Upper lobe of left lung (tissue), 6 donors: Measurements from ENCODE around the gene ICE2. TPM values are rescaled to one million over a fixed set of nuclear protein-coding genes. Genes with fewer than 3 reads are reported as not detected.

Experiments used
- ATAC-seq, 2 donors: fragments of 200-7000 bp; cut with Tn5 transposase; one replicate each; pipeline ENCODE4 v1.9.1; 2022; ENCODE audit warnings: mild to moderate bottlenecking in 2 of 2, moderate library complexity in 2 of 2; ENCODE audit not compliant: low FRiP score in 2 of 2
- DNase-seq, 2 donors: peaks; one replicate each; pipeline ENCODE4 v3.0.0-alpha.2; 2019 to 2020
- H3K27ac ChIP-seq, 4 donors: fragments of 200-600 bp; sonication (generic); one replicate each; pipeline ENCODE4 v1.5.1; 2016 to 2019
- H3K27me3 ChIP-seq, 4 donors: fragments of 200-600 bp; sonication (generic); one replicate each; pipeline ENCODE4 v1.5.1; 2017 to 2019
- H3K36me3 ChIP-seq, 4 donors: fragments of 200-600 bp; sonication (generic); one replicate each; pipeline ENCODE4 v1.5.1; 2016 to 2019
- H3K4me1 ChIP-seq, 4 donors: fragments of 200-600 bp; sonication (generic); one replicate each; pipeline ENCODE4 v1.5.1; 2018 to 2019
- H3K4me3 ChIP-seq, 4 donors: fragments of 200-600 bp; sonication (generic); one replicate each; pipeline ENCODE4 v1.5.1; 2017 to 2019; ENCODE audit warnings: mild to moderate bottlenecking in 2 of 4, moderate library complexity in 1 of 4
- H3K9me3 ChIP-seq, 4 donors: fragments of 200-600 bp; sonication (generic); one replicate each; pipeline ENCODE4 v1.5.1; 2018 to 2019
- EP300 ChIP-seq, 4 donors: sonication (generic); formaldehyde crosslinking; IDR thresholded peaks; one replicate each; pipeline ENCODE4 v1.5.1; 2017; ENCODE audit warnings: antibody characterized with exemption in 4 of 4, control low read depth in 2 of 4
- POLR2A ChIP-seq, 4 donors: fragments of 450-650 bp; IDR thresholded peaks; one replicate each; pipeline ENCODE4 v1.5.1; 2016 to 2017; ENCODE audit warnings: antibody characterized with exemption in 4 of 4, mild to moderate bottlenecking in 2 of 4
- POLR2AphosphoS5 ChIP-seq, 2 donors: sonication (generic); formaldehyde crosslinking; IDR thresholded peaks; one replicate each; pipeline ENCODE4 v1.5.1; 2017; ENCODE audit warnings: antibody characterized with exemption in 2 of 2
- WGBS, 2 donors: methylation state at CpG; one replicate each; pipeline ENCODE4 v1.1.5; 2017 to 2018; 5-methylcytosine and 5-hydroxymethylcytosine counted together
- total RNA-seq, 6 donors: library from RNA; depleted of rRNA in 4 of 6; stranded (reverse); fragments of >200 nt in 4 of 6; gene quantifications; one replicate each; pipeline versions ENCODE4 v1.1.0 to v1.2.1, GENCODE V29; 2016 to 2021
- TF ChIP-seq, protein P1 (sequence below), 6 experiments: fragments of 450-650 bp in 4 of 6; fragments of 200-600 bp in 2 of 6; sonication (generic) in 2 of 6; IDR thresholded peaks; one replicate each; pipeline ENCODE4 v1.5.1; 2016 to 2019; ENCODE audit warnings: antibody characterized with exemption in 6 of 6
- donor health status: DM: no; HTN: no; CAD: no; lungs with moderate emphysema.
- donor health status: DM: no; HTN: yes; CAD: no; lungs with severe emphysema.

Gene ICE2
- total RNA-seq, 6 donors from 2014 or later: 15.0 to 40.7 (median 32.8) TPM

DNA sequence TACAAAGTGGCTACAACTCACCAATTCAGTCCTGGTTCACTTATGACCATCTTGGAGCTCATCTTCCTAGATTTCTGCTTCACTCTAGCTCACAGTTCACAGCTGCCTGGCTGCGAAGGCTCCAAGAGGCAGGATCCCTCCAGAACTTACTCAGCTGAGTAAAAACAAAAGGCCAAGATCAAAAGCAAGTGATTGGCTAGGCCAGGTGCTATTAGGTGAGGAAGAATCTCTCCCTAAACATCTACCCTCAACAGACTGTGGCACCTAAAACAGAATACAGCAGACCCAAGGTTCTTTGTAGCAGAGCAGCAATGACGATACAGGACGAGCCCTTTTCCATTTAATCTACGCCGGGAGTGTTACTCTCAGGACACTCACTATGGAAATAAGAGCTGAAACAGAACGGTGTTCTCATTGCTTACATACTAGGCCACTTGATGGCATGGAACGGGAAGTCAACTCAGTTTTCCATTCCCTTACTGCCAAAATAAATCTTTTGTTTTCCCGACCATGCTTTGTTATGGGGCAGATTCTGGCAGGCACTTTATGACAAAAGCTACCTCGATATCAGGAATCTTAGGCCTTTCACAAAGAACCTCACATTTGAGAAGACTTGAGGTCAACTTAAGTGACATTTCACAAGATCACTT, 901 bp downstream of the ICE2 start:
- ATAC-seq (no peak), DNase-seq (no peak)
- 5 to 11% methylated on average over 9 of the region's 9 CpGs for WGBS, 2 donors
- Histone ChIP-seq H3K9me3 (no peaks in the 10 kb centered on the region), H3K36me3 (peaks cover 0 to 16% (median 2%) of the 10 kb centered on the region in 4 donors), H3K4me3 (peak overlapping the region; percentile 62 to 72 (median 70)), H3K27me3 (no peaks in the 10 kb centered on the region), H3K27ac (peak overlapping the region; percentile 92 to 96 (median 94)), H3K4me1 (peaks cover 20 to 34% (median 30%) of the 10 kb centered on the region in 4 donors)
- TF ChIP-seq, protein P1, sequence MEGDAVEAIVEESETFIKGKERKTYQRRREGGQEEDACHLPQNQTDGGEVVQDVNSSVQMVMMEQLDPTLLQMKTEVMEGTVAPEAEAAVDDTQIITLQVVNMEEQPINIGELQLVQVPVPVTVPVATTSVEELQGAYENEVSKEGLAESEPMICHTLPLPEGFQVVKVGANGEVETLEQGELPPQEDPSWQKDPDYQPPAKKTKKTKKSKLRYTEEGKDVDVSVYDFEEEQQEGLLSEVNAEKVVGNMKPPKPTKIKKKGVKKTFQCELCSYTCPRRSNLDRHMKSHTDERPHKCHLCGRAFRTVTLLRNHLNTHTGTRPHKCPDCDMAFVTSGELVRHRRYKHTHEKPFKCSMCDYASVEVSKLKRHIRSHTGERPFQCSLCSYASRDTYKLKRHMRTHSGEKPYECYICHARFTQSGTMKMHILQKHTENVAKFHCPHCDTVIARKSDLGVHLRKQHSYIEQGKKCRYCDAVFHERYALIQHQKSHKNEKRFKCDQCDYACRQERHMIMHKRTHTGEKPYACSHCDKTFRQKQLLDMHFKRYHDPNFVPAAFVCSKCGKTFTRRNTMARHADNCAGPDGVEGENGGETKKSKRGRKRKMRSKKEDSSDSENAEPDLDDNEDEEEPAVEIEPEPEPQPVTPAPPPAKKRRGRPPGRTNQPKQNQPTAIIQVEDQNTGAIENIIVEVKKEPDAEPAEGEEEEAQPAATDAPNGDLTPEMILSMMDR (IDR thresholded peaks at IDR 0.05): no peak
- TF ChIP-seq POLR2A (IDR thresholded peaks at IDR 0.05): no peak
- no peak for TF ChIP-seq POLR2AphosphoS5 (IDR thresholded peaks at IDR 0.05)
- no peak for TF ChIP-seq EP300 (IDR thresholded peaks at IDR 0.05)

DNA sequence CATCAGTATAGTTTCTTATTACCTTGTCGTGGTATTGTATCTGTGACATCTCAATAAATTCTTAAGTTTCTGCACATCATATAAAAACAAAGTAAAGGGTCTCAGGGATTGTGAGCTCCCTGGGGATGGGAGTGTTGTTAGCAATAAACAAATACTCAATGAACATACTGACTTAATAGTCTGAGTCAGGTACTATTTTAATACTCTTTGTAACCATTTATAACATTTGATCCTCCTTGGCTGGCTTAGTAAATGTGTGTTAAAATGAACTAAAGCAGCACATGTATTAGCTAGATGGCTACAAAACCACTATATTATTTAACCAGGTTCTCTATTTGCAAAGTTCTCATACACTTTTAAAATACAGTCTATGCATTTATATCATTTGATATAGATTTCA, 1.8 kb downstream of the ICE2 start:
- no peaks in the 10 kb centered on the region for H3K9me3 ChIP-seq
- H3K36me3 ChIP-seq: peaks cover 0 to 24% (median 3%) of the 10 kb centered on the region in 4 donors
- ATAC-seq (no peak), DNase-seq (no peak)
- peak overlapping the region in 1 of 4 donors; percentile 93 for H3K27ac ChIP-seq
- H3K27me3 ChIP-seq: no peaks in the 10 kb centered on the region
- WGBS, 2 donors: 88 to 91% methylated on average over 1 of the region's 1 CpG
- TF ChIP-seq, protein P1 (IDR thresholded peaks at IDR 0.05): no peak
- TF ChIP-seq EP300 (IDR thresholded peaks at IDR 0.05) (no peak), POLR2AphosphoS5 (IDR thresholded peaks at IDR 0.05) (no peak), POLR2A (IDR thresholded peaks at IDR 0.05) (no peak)
- no peak overlapping the region for H3K4me3 ChIP-seq
- peaks cover 20 to 34% (median 30%) of the 10 kb centered on the region in 4 donors for H3K4me1 ChIP-seq

DNA sequence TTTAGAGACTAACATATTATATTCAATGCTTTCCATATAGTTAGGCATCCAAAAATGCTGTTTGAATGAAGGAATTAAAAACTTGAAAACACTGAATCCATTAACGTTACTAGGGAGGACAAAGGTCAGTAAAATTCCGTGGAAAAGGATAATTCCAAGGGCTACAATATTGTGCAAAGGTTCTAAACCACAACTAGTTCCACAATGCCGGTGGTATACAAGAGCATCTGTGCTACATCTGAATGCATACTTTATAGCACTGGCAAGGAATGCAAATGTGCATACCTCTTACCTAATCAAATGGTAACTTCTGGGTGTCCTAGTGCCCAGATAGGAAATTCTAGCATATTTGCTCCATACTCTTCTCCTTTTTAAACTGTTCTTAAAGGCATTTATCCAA, 2.2 kb downstream of the ICE2 start:
- no peak overlapping the region for H3K27ac ChIP-seq
- no peak for TF ChIP-seq POLR2AphosphoS5 (IDR thresholded peaks at IDR 0.05)
- TF ChIP-seq, protein P1 (IDR thresholded peaks at IDR 0.05): no peak
- no peak for TF ChIP-seq POLR2A (IDR thresholded peaks at IDR 0.05)
- no peak for TF ChIP-seq EP300 (IDR thresholded peaks at IDR 0.05)

DNA sequence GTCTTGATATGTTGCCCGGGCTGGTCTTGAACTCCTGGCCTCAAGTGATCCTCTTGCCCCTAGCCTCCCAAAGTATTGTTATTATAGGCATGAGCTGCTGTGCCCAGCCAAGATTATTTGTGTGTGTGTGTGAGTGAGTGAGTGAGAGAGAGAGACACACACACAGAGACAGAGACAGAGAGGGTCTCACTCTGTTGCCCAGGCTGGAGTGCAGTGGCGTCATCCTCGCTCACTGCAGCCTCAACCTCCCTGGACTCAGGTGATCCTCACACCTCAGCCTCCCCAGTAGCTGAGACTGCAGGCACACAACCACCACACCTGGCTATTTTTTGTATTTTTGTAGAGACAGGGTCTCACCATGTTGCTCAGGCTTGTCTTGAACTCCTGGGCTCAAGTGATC, 5.8 kb downstream of the ICE2 start:
- DNase-seq: no peak
- TF ChIP-seq POLR2A (IDR thresholded peaks at IDR 0.05): no peak
- no peak for TF ChIP-seq POLR2AphosphoS5 (IDR thresholded peaks at IDR 0.05)
- TF ChIP-seq EP300 (IDR thresholded peaks at IDR 0.05): no peak
- TF ChIP-seq, protein P1 (IDR thresholded peaks at IDR 0.05): no peak
- no peak for ATAC-seq
- Histone ChIP-seq H3K9me3 (no peaks in the 10 kb centered on the region), H3K27me3 (no peaks in the 10 kb centered on the region), H3K36me3 (peaks cover 0 to 37% (median 5%) of the 10 kb centered on the region in 4 donors), H3K4me1 (peaks cover 11 to 26% (median 22%) of the 10 kb centered on the region in 4 donors), H3K27ac (no peak overlapping the region), H3K4me3 (no peak overlapping the region)
- WGBS, 2 donors: 93 to 97% methylated on average over 3 of the region's 3 CpGs

More for the DNA sequence above, 2.2 kb downstream of the ICE2 start:
- WGBS, 2 donors: 68 to 74% methylated on average over 3 of the region's 3 CpGs
- Histone ChIP-seq H3K9me3 (no peaks in the 10 kb centered on the region), H3K4me3 (no peak overlapping the region), H3K4me1 (peaks cover 20 to 34% (median 30%) of the 10 kb centered on the region in 4 donors), H3K36me3 (peaks cover 0 to 24% (median 3%) of the 10 kb centered on the region in 4 donors), H3K27me3 (no peaks in the 10 kb centered on the region)
- DNase-seq (no peak), ATAC-seq (no peak)

DNA sequence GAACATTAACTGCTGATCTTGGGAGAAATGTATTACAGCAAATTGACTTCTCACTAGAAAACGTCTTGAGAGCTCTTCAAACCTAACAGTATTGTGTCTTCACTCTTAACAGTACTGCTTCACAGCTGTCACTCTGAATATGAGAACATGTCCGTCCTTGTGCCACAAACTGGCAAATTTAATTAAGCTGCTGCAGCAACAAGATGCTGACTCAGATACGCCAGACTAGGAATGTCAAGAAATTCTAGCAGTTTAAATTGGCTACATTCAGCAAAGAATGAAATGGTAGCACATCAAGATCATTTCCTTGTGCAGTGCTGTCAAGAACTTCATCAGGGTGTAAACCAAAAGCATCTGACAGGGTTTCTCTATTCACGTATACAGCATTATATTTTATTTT, 7.6 kb downstream of the ICE2 start:
- Histone ChIP-seq H3K4me3 (no peak overlapping the region), H3K9me3 (no peaks in the 10 kb centered on the region), H3K27ac (no peak overlapping the region), H3K4me1 (peaks cover 3 to 8% (median 5%) of the 10 kb centered on the region in 4 donors), H3K27me3 (no peaks in the 10 kb centered on the region), H3K36me3 (peaks cover 2 to 55% (median 5%) of the 10 kb centered on the region in 4 donors)
- 80 to 86% methylated on average over 4 of the region's 4 CpGs for WGBS, 2 donors
- DNase-seq: no peak
- no peak for ATAC-seq
- no peak for TF ChIP-seq POLR2AphosphoS5 (IDR thresholded peaks at IDR 0.05)
- TF ChIP-seq, protein P1 (IDR thresholded peaks at IDR 0.05): no peak
- TF ChIP-seq EP300 (IDR thresholded peaks at IDR 0.05): no peak
- no peak for TF ChIP-seq POLR2A (IDR thresholded peaks at IDR 0.05)
